IMR-90 (cell line): ENCODE data around the gene RIC8B. TPM values are rescaled to one million over a fixed set of nuclear protein-coding genes. Genes with fewer than 3 reads are reported as not detected.

Source experiments
- ATAC-seq: fragments of 200-7000 bp; cut with Tn5 transposase; 2 replicates; pipeline ENCODE4 v1.9.1; 2020; ENCODE audit warnings: low read depth, mild to moderate bottlenecking, moderate library complexity
- BruUV-seq: library from RNA; stranded (reverse); fragments of 400-500 nt; replicated peaks from 2 replicates; lab custom pipeline; 2021; lab: Mats Ljungman, UMichigan
- CTCF ChIA-PET: fragments of 300-600 bp; formaldehyde crosslinking; extraction: SDS; loops from one replicate; lab custom pipeline; 2021; ENCODE audit warnings: antibody characterized with exemption; lab: Yijun Ruan, JAX
- POLR2A ChIA-PET: fragments of 300-600 bp; sonication (Branson Sonifier 250); formaldehyde crosslinking; loops from one replicate; lab custom pipeline; 2022; ENCODE audit warnings: antibody characterized with exemption; ENCODE audit not compliant: unreplicated experiment; lab: Charles Lee
- DNase-seq: peaks from one replicate; pipeline ENCODE4 v3.0.0; 2013
- H2AFZ ChIP-seq: replicated peaks from 2 replicates; pipeline ENCODE3; 2013; ENCODE audit warnings: low read length, mild to moderate bottlenecking; ENCODE audit not compliant: poor library complexity
- H2AK5ac ChIP-seq: 2 replicates; pipeline ENCODE4 v1.6.1; 2013; ENCODE audit warnings: low read depth, low read length, inconsistent platforms
- H2AK9ac ChIP-seq: replicated peaks from 2 replicates; pipeline ENCODE3; 2013; ENCODE audit warnings: mild to moderate bottlenecking, low read depth, low read length, moderate library complexity; ENCODE audit not compliant: poor library complexity
- H2BK120ac ChIP-seq: 2 replicates; pipeline ENCODE4 v1.6.1; 2013; ENCODE audit warnings: low read depth, low read length, inconsistent platforms
- H2BK15ac ChIP-seq: 3 replicates; pipeline ENCODE4 v1.6.1; 2013; ENCODE audit warnings: low read depth, low read length, inconsistent platforms
- H2BK20ac ChIP-seq: 2 replicates; pipeline ENCODE4 v1.6.1; 2013; ENCODE audit warnings: low read depth, mild to moderate bottlenecking, inconsistent platforms, low read length, moderate library complexity
- H2BK5ac ChIP-seq: 2 replicates; pipeline ENCODE4 v1.6.1; 2013; ENCODE audit warnings: mild to moderate bottlenecking, low read depth, low read length, inconsistent platforms; ENCODE audit not compliant: poor library complexity, severe bottlenecking
- H3K14ac ChIP-seq: replicated peaks from 2 replicates; pipeline ENCODE4 v1.6.1; 2013; ENCODE audit warnings: low read depth, low read length, inconsistent platforms
- H3K18ac ChIP-seq: 2 replicates; pipeline ENCODE4 v1.6.1; 2013; ENCODE audit warnings: low read depth, low read length, control low read depth
- H3K23ac ChIP-seq: 2 replicates; pipeline ENCODE4 v1.6.1; 2013; ENCODE audit warnings: low read depth, low read length, inconsistent platforms
- H3K27ac ChIP-seq: 2 replicates; pipeline ENCODE4 v1.5.1; 2013; ENCODE audit warnings: mild to moderate bottlenecking, control low read depth, low read length; ENCODE audit not compliant: insufficient read depth
- H3K27me3 ChIP-seq: 2 replicates; pipeline ENCODE4 v1.6.1; 2013; ENCODE audit warnings: low read length; ENCODE audit not compliant: control insufficient read depth, insufficient read depth
- H3K36me3 ChIP-seq: 2 replicates; pipeline ENCODE4 v1.6.1; 2013; ENCODE audit warnings: low read length, mixed read lengths; ENCODE audit not compliant: control insufficient read depth, insufficient read depth
- H3K4ac ChIP-seq: 2 replicates; pipeline ENCODE4 v1.6.1; 2013; ENCODE audit warnings: low read depth, low read length, inconsistent platforms
- H3K4me1 ChIP-seq: 2 replicates; pipeline ENCODE4 v1.6.1; 2013; ENCODE audit warnings: low read length, mixed read lengths; ENCODE audit not compliant: control insufficient read depth, insufficient read depth
- H3K4me2 ChIP-seq: 2 replicates; pipeline ENCODE4 v1.6.1; 2013; ENCODE audit warnings: low read depth, mild to moderate bottlenecking, control low read depth, low read length, moderate library complexity
- H3K4me3 ChIP-seq: 2 replicates; pipeline ENCODE4 v1.5.1; 2013; ENCODE audit warnings: low read depth, mild to moderate bottlenecking, control low read depth, low read length, moderate library complexity; ENCODE audit not compliant: insufficient read depth
- H3K56ac ChIP-seq: 2 replicates; pipeline ENCODE4 v1.6.1; 2013; ENCODE audit warnings: low read length, inconsistent platforms; ENCODE audit not compliant: insufficient read depth; ENCODE audit errors: extremely low read depth
- H3K79me1 ChIP-seq, 2 experiments: 2 replicates each; pipeline ENCODE4 v1.6.1; 2013; ENCODE audit warnings: low read length in 2 of 2, inconsistent platforms in 1 of 2, low read depth in 1 of 2
- H3K9ac ChIP-seq: 2 replicates; pipeline ENCODE4 v1.6.1; 2013; ENCODE audit warnings: low read depth, low read length, control low read depth
- H3K9me1 ChIP-seq: 2 replicates; pipeline ENCODE4 v1.6.1; 2013; ENCODE audit warnings: low read length, inconsistent platforms; ENCODE audit not compliant: insufficient read depth
- H3K9me3 ChIP-seq: 2 replicates; pipeline ENCODE4 v1.6.1; 2013; ENCODE audit warnings: low read length; ENCODE audit not compliant: control insufficient read depth, insufficient read depth
- H4K20me1 ChIP-seq: 2 replicates; pipeline ENCODE4 v1.6.1; 2013; ENCODE audit warnings: low read length, inconsistent platforms; ENCODE audit not compliant: insufficient read depth
- H4K5ac ChIP-seq: 2 replicates; pipeline ENCODE4 v1.6.1; 2013; ENCODE audit warnings: mild to moderate bottlenecking, low read depth, low read length, control low read depth
- H4K8ac ChIP-seq, 2 experiments: 2 replicates each; pipeline ENCODE4 v1.6.1; 2013; ENCODE audit warnings: low read depth in 2 of 2, low read length in 2 of 2, control low read depth in 1 of 2, inconsistent platforms in 1 of 2
- H4K91ac ChIP-seq: 2 replicates; pipeline ENCODE4 v1.6.1; 2013; ENCODE audit warnings: low read depth, low read length, inconsistent platforms; ENCODE audit not compliant: insufficient read depth
- BHLHE40 ChIP-seq: fragments of 150-350 bp; IDR thresholded peaks from 2 replicates; pipeline ENCODE4 v1.6.1; 2016; ENCODE audit warnings: mild to moderate bottlenecking, low read depth, low read length
- FOS ChIP-seq: fragments of 150-350 bp; IDR thresholded peaks from 2 replicates; pipeline ENCODE4 v1.6.1; 2016; ENCODE audit warnings: low read depth, low read length
- MAFK ChIP-seq: IDR thresholded peaks from 2 replicates; pipeline ENCODE4 v1.6.1; 2012; ENCODE audit warnings: low read depth, low read length, improper control_type of control experiment
- MAZ ChIP-seq: IDR thresholded peaks from 2 replicates; pipeline ENCODE4 v1.6.1; 2012; ENCODE audit warnings: low read depth, mild to moderate bottlenecking, low read length, improper control_type of control experiment, moderate library complexity, borderline replicate concordance
- MXI1 ChIP-seq: IDR thresholded peaks from 2 replicates; pipeline ENCODE4 v1.6.1; 2012; ENCODE audit warnings: low read depth, mild to moderate bottlenecking, low read length, moderate library complexity, borderline replicate concordance
- NFE2L2 ChIP-seq: fragments of 150-350 bp; IDR thresholded peaks from 2 replicates; pipeline ENCODE4 v1.6.1; 2016; ENCODE audit warnings: low read depth, mild to moderate bottlenecking, low read length
- POLR2A ChIP-seq: IDR thresholded peaks from 2 replicates; pipeline ENCODE4 v1.6.1; 2012; ENCODE audit warnings: mild to moderate bottlenecking, low read depth, low read length
- RAD21 ChIP-seq: IDR thresholded peaks from 2 replicates; pipeline ENCODE4 v1.6.1; 2012; ENCODE audit warnings: low read length, improper control_type of control experiment
- RCOR1 ChIP-seq: IDR thresholded peaks from 2 replicates; pipeline ENCODE4 v1.6.1; 2012; ENCODE audit warnings: mild to moderate bottlenecking, low read length, improper control_type of control experiment; ENCODE audit not compliant: insufficient replicate concordance
- RFX5 ChIP-seq: IDR thresholded peaks from 2 replicates; pipeline ENCODE4 v1.8.0; 2012; ENCODE audit warnings: low read depth, mild to moderate bottlenecking, low read length, moderate library complexity
- SMC3 ChIP-seq: fragments of 150-350 bp; IDR thresholded peaks from 2 replicates; pipeline ENCODE4 v1.6.1; 2016; ENCODE audit warnings: low read depth, mild to moderate bottlenecking, antibody characterized with exemption, low read length, moderate library complexity
- WGBS, 2 experiments: methylation state at CpG; one replicate each; pipeline versions ENCODE4 v1.1.5 to v1.1.7; 2013; ENCODE audit warnings: missing lambda C conversion rate in 2 of 2; ENCODE audit not compliant: insufficient read length in 1 of 2; ENCODE audit errors: extremely low coverage in 2 of 2; 5-methylcytosine and 5-hydroxymethylcytosine counted together
- dilution Hi-C: fragments of 300-500 bp; cut with HindIII; formaldehyde crosslinking; loops from one replicate; pipeline ENCODE4 v1.14.3; 2018; ENCODE audit warnings: low sequenced_read_pairs; ENCODE audit not compliant: unreplicated experiment
- in situ Hi-C: fragments of 300-500 bp; cut with MboI; formaldehyde crosslinking; loops from 3 replicates; pipeline ENCODE4 v1.14.3; 2019; ENCODE audit warnings: low sequenced_read_pairs, inconsistent platforms, mixed read lengths
- intact Hi-C: fragments of 100-400 bp; cut with micrococcal nuclease; formaldehyde crosslinking; loops from 2 replicates; pipeline ENCODE4 v1.10.0; 2022
- polyA plus RNA-seq, 3 experiments: library from polyadenylated mRNA; depleted of rRNA; stranded (reverse); fragments of >200 nt; gene quantifications; 2 replicates each; pipeline ENCODE4 v1.2.3, GENCODE V29; 2012; ENCODE audit warnings: low replicate concordance in 1 of 3
- total RNA-seq: library from RNA; depleted of rRNA; stranded (reverse); fragments of >200 nt; gene quantifications from 2 replicates; pipeline ENCODE4 v1.2.3, GENCODE V29; 2012
- TF ChIP-seq, protein P1 (sequence below): fragments of 150-350 bp; IDR thresholded peaks from 2 replicates; pipeline ENCODE4 v1.6.1; 2016; ENCODE audit warnings: low read depth, mild to moderate bottlenecking, low read length, moderate library complexity, borderline replicate concordance
- TF ChIP-seq, protein P2 (sequence below): conservative IDR thresholded peaks from 2 replicates; pipeline ENCODE4 v1.5.1; 2012; ENCODE audit warnings: mild to moderate bottlenecking, low read depth, low read length, improper control_type of control experiment
- TF ChIP-seq, protein P3 (sequence below): fragments of 150-350 bp; IDR thresholded peaks from 2 replicates; pipeline ENCODE4 v1.6.1; 2017; ENCODE audit warnings: mild to moderate bottlenecking, antibody characterized with exemption, low read length, low read depth

Gene RIC8B
- total and polyA plus RNA-seq, 2 of the 4 experiments (the other 2 are of a cell fraction), result 5.5 to 19.5 TPM

DNA sequence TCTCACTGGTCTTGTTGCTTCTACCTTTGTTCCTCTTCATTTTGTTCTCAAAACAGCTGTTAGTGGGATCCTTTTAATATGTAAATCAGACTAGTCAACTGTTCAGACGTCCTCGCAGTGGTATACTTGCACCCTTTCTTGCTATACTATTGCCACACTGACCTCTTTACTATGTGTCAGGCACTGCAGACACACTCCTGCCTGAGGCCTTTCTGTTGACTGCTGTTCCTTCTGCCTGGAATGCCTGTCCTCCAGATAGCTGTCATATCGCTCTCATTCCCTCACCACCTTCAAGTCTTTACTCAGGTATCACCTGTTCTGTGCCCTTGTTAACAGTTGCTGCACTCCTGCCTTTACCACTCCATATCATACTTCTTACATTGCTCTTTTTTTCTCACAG, 91.2 kb downstream of the RIC8B start:
- intact Hi-C loops (no loop called here), in situ Hi-C loops (no loop called here), dilution Hi-C loops (no loop called here)
- 70% methylated on average over 2 of the region's 3 CpGs; no CpG with 5 or more reads in 1 of the 2 experiments for WGBS, 2 experiments
- H3K27ac ChIP-seq, result no peak overlapping the region
- no peak overlapping the region for H4K91ac ChIP-seq
- peak overlapping the region; percentile 10; the same call in 1 of the 2 replicates for H2BK20ac ChIP-seq
- H3K27me3 ChIP-seq, result no peaks in the 10 kb centered on the region
- no peak overlapping the region for H2AK9ac ChIP-seq
- H2AFZ ChIP-seq, result no peak overlapping the region
- peaks cover 4% of the 10 kb centered on the region; the same call in 1 of the 2 replicates for H3K9me1 ChIP-seq
- DNase-seq (no peak), ATAC-seq (no peak)
- TF ChIP-seq POLR2A (no peak), MAZ (no peak), MXI1 (no peak), SMC3 (no peak), MAFK (no peak), BHLHE40 (no peak), RAD21 (no peak), NFE2L2 (no peak), RCOR1 (no peak), FOS (no peak), RFX5 (no peak)
- TF ChIP-seq, protein P1, sequence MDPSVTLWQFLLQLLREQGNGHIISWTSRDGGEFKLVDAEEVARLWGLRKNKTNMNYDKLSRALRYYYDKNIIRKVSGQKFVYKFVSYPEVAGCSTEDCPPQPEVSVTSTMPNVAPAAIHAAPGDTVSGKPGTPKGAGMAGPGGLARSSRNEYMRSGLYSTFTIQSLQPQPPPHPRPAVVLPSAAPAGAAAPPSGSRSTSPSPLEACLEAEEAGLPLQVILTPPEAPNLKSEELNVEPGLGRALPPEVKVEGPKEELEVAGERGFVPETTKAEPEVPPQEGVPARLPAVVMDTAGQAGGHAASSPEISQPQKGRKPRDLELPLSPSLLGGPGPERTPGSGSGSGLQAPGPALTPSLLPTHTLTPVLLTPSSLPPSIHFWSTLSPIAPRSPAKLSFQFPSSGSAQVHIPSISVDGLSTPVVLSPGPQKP, result no peak
- TF ChIP-seq, protein P2, sequence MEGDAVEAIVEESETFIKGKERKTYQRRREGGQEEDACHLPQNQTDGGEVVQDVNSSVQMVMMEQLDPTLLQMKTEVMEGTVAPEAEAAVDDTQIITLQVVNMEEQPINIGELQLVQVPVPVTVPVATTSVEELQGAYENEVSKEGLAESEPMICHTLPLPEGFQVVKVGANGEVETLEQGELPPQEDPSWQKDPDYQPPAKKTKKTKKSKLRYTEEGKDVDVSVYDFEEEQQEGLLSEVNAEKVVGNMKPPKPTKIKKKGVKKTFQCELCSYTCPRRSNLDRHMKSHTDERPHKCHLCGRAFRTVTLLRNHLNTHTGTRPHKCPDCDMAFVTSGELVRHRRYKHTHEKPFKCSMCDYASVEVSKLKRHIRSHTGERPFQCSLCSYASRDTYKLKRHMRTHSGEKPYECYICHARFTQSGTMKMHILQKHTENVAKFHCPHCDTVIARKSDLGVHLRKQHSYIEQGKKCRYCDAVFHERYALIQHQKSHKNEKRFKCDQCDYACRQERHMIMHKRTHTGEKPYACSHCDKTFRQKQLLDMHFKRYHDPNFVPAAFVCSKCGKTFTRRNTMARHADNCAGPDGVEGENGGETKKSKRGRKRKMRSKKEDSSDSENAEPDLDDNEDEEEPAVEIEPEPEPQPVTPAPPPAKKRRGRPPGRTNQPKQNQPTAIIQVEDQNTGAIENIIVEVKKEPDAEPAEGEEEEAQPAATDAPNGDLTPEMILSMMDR, result no peak
- TF ChIP-seq, protein P3, sequence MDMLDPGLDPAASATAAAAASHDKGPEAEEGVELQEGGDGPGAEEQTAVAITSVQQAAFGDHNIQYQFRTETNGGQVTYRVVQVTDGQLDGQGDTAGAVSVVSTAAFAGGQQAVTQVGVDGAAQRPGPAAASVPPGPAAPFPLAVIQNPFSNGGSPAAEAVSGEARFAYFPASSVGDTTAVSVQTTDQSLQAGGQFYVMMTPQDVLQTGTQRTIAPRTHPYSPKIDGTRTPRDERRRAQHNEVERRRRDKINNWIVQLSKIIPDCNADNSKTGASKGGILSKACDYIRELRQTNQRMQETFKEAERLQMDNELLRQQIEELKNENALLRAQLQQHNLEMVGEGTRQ, result no peak
- no peaks in the 10 kb centered on the region for H4K20me1 ChIP-seq
- no peak overlapping the region for H3K56ac ChIP-seq
- H3K23ac ChIP-seq, result 0 out of 2 replicates have a peak overlapping the region, but pooled peaks have one; percentile 52
- H3K79me1 ChIP-seq, result peaks cover 11 to 28% of the 10 kb centered on the region in 2 experiments
- no peaks in the 10 kb centered on the region for H3K9me3 ChIP-seq
- no peak overlapping the region for H3K4me3 ChIP-seq
- POLR2A ChIA-PET, result interaction anchor here (0.5 kb wide), 1 partner anchor 96 kb away, joined by 4 read pairs; no protein-coding TSS in a partner anchor
- peak overlapping the region; percentile 52; the same call in 1 of the 2 replicates for H3K14ac ChIP-seq
- H2AK5ac ChIP-seq, result peak overlapping the region; percentile 46; the same call in 1 of the 2 replicates
- peak overlapping the region; percentile 67; the same call in 1 of the 3 replicates for H2BK15ac ChIP-seq
- H3K9ac ChIP-seq, result no peak overlapping the region
- H2BK120ac ChIP-seq, result no peak overlapping the region
- H3K4me1 ChIP-seq, result peaks cover 16% of the 10 kb centered on the region
- no peak overlapping the region for H3K4ac ChIP-seq
- H4K8ac ChIP-seq, result no peak overlapping the region
- BruUV-seq, result no TSS peak
- CTCF ChIA-PET, result interaction anchor here (0.8 to 2.4 kb wide), 3 partner anchors 12 to 54 kb away, joined by 3 to 7 read pairs (median 5); no protein-coding TSS in a partner anchor
- H3K18ac ChIP-seq, result no peak overlapping the region
- H3K4me2 ChIP-seq, result no peak overlapping the region
- no peaks in the 10 kb centered on the region for H3K36me3 ChIP-seq
- H4K5ac ChIP-seq, result no peak overlapping the region
- no peak overlapping the region for H2BK5ac ChIP-seq
